Panc1 (cell line): Measurements from ENCODE around the gene DPP8.

ENCODE experiments used
- POLR2AphosphoS5 ChIP-seq: IDR thresholded peaks from 2 replicates; pipeline ENCODE4 v1.6.1; 2012; ENCODE audit warnings: mild to moderate bottlenecking, low read depth, low read length, moderate library complexity
- REST ChIP-seq, 2 experiments: IDR thresholded peaks; 2 replicates each; pipeline ENCODE4 v1.6.1; 2011 to 2012; ENCODE audit warnings: low read depth in 2 of 2, control low read depth in 1 of 2, low read length in 1 of 2, mild to moderate bottlenecking in 1 of 2, moderate library complexity in 1 of 2; ENCODE audit not compliant: insufficient read depth in 1 of 2
- SIN3A ChIP-seq: IDR thresholded peaks from 2 replicates; pipeline ENCODE4 v1.6.1; 2012; ENCODE audit warnings: low read depth, mild to moderate bottlenecking, low read length, moderate library complexity, borderline replicate concordance; ENCODE audit not compliant: insufficient read depth
- TCF7L2 ChIP-seq: IDR thresholded peaks from 2 replicates; pipeline ENCODE4 v1.6.1; 2011; ENCODE audit warnings: mild to moderate bottlenecking, low read depth, low read length, inconsistent platforms
- TF ChIP-seq, protein P1 (sequence below): fragments of 450-650 bp; IDR thresholded peaks from 2 replicates; pipeline ENCODE4 v1.5.1; 2017; ENCODE audit warnings: mild to moderate bottlenecking

DNA sequence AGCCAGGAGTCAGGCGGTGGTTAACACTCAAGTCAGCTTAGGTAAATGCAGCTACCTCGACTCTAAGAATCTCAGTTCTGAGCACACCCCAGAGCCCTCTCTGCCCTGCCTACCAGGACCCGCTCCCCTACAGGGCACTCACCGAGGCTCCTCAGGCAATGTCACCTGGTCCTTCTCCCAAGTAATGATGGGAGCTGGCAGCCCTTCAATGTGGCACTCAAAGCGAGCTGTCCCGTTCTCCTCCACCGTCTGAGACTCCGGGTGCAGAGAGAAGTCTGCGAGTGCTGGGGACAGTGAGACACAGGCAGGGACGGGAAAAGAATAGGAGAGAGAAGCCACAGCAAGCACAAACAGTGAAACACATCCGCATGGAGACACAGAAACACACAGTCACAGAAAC lies 107.5 kb downstream of the DPP8 start:
- TF ChIP-seq, protein P1, sequence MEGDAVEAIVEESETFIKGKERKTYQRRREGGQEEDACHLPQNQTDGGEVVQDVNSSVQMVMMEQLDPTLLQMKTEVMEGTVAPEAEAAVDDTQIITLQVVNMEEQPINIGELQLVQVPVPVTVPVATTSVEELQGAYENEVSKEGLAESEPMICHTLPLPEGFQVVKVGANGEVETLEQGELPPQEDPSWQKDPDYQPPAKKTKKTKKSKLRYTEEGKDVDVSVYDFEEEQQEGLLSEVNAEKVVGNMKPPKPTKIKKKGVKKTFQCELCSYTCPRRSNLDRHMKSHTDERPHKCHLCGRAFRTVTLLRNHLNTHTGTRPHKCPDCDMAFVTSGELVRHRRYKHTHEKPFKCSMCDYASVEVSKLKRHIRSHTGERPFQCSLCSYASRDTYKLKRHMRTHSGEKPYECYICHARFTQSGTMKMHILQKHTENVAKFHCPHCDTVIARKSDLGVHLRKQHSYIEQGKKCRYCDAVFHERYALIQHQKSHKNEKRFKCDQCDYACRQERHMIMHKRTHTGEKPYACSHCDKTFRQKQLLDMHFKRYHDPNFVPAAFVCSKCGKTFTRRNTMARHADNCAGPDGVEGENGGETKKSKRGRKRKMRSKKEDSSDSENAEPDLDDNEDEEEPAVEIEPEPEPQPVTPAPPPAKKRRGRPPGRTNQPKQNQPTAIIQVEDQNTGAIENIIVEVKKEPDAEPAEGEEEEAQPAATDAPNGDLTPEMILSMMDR = no peak
- no peak for TF ChIP-seq POLR2AphosphoS5
- TF ChIP-seq REST (IDR thresholded peaks at IDR 0.05; ENCODE audit: insufficient read depth in 1 of 2, low read depth in 2 of 2, low read length in 1 of 2) = no peak
- TF ChIP-seq TCF7L2 = no peak
- TF ChIP-seq SIN3A = no peak
